Type B pancreatic cell (in vitro differentiated cells): ENCODE data around the gene TOM1L2. TPM values are rescaled to one million over a fixed set of nuclear protein-coding genes. Genes with fewer than 3 reads are reported as not detected.

Experiments
- DNase-seq: peaks from one replicate; pipeline ENCODE4 v3.0.0; 2021; ENCODE audit warnings: mixed read lengths; ENCODE audit not compliant: unreplicated experiment; ENCODE audit errors: extremely low spot score
- H3K27ac Mint-ChIP-seq: 2 replicates; pipeline ENCODE4 v1.8.0; 2021; ENCODE audit warnings: mild to moderate bottlenecking, mixed read lengths
- H3K27me3 Mint-ChIP-seq: 2 replicates; pipeline ENCODE4 v1.8.0; 2021; ENCODE audit warnings: mixed read lengths
- H3K36me3 Mint-ChIP-seq: 2 replicates; pipeline ENCODE4 v1.8.0; 2021; ENCODE audit warnings: mixed read lengths
- H3K4me1 Mint-ChIP-seq: one replicate; pipeline ENCODE4 v1.8.0; 2021; ENCODE audit warnings: mixed read lengths; ENCODE audit not compliant: unreplicated experiment
- H3K4me3 Mint-ChIP-seq: 2 replicates; pipeline ENCODE4 v1.8.0; 2021; ENCODE audit warnings: mild to moderate bottlenecking, mixed read lengths
- H3K9me3 Mint-ChIP-seq: 2 replicates; pipeline ENCODE4 v1.8.0; 2021; ENCODE audit warnings: mixed read lengths
- CTCF ChIP-seq: fragments of 200-600 bp; sonication (generic); conservative IDR thresholded peaks from 2 replicates; pipeline ENCODE4 v1.5.0; 2021; ENCODE audit warnings: antibody characterized with exemption, mild to moderate bottlenecking
- total RNA-seq: library from RNA; stranded (reverse); gene quantifications from 2 replicates; pipeline ENCODE4 v1.2.1, GENCODE V29; 2021; ENCODE audit warnings: low replicate concordance

The TOM1L2 gene
- total RNA-seq, 1 donor from 2014 or later: 62.5 TPM

GRCh38 chr17:17847726-17848125 lies 124.5 kb downstream of the TOM1L2 start:
- peak overlapping the region; percentile 41 for H3K27ac Mint-ChIP-seq
- no peaks in the 10 kb centered on the region for H3K36me3 Mint-ChIP-seq
- DNase-seq: no peak
- no peak overlapping the region for H3K4me3 Mint-ChIP-seq
- H3K4me1 Mint-ChIP-seq: peaks cover 32% of the 10 kb centered on the region
- no peak for TF ChIP-seq CTCF
- no peaks in the 10 kb centered on the region for H3K9me3 Mint-ChIP-seq
- H3K27me3 Mint-ChIP-seq: no peaks in the 10 kb centered on the region

- H3K36me3 Mint-ChIP-seq: no peaks in the 10 kb centered on the region
- TF ChIP-seq CTCF: no peak
- no peak for DNase-seq
- peak overlapping the region; percentile 41 for H3K27ac Mint-ChIP-seq
- no peak overlapping the region for H3K4me3 Mint-ChIP-seq
- H3K4me1 Mint-ChIP-seq: peaks cover 32% of the 10 kb centered on the region
- no peaks in the 10 kb centered on the region for H3K9me3 Mint-ChIP-seq
- H3K27me3 Mint-ChIP-seq: no peaks in the 10 kb centered on the region
Observed at GRCh38 chr17:17847118-17847689, 125.0 kb downstream of the TOM1L2 start.

- Mint-ChIP-seq H3K36me3 (no peaks in the 10 kb centered on the region), H3K9me3 (no peaks in the 10 kb centered on the region), H3K4me3 (no peak overlapping the region), H3K27ac (no peak overlapping the region), H3K27me3 (no peaks in the 10 kb centered on the region), H3K4me1 (peaks cover 28% of the 10 kb centered on the region)
- no peak for DNase-seq
- no peak for TF ChIP-seq CTCF
Observed at GRCh38 chr17:17846645-17847044, 125.6 kb downstream of the TOM1L2 start.

GRCh38 chr17:17846003-17846402 lies 126.2 kb downstream of the TOM1L2 start:
- Mint-ChIP-seq H3K27ac (no peak overlapping the region), H3K4me3 (no peak overlapping the region), H3K27me3 (no peaks in the 10 kb centered on the region), H3K4me1 (peaks cover 25% of the 10 kb centered on the region), H3K9me3 (no peaks in the 10 kb centered on the region), H3K36me3 (no peaks in the 10 kb centered on the region)
- DNase-seq: no peak
- no peak for TF ChIP-seq CTCF

GRCh38 chr17:17845046-17845775 lies 127.0 kb downstream of the TOM1L2 start:
- DNase-seq: no peak
- no peak overlapping the region for H3K4me3 Mint-ChIP-seq
- no peaks in the 10 kb centered on the region for H3K9me3 Mint-ChIP-seq
- H3K27ac Mint-ChIP-seq: no peak overlapping the region
- peaks cover 20% of the 10 kb centered on the region for H3K4me1 Mint-ChIP-seq
- H3K36me3 Mint-ChIP-seq: no peaks in the 10 kb centered on the region
- H3K27me3 Mint-ChIP-seq: no peaks in the 10 kb centered on the region
- no peak for TF ChIP-seq CTCF
